DOHH2 (cell line): Measurements from ENCODE around the gene PDE4D.

ENCODE experiments used
- H3F3A ChIP-seq: fragments of 200-600 bp; sonication (generic), shearing (Covaris generic); 2 replicates; pipeline ENCODE4 v1.6.0; 2016; ENCODE audit warnings: antibody characterized with exemption, mild to moderate bottlenecking; ENCODE audit not compliant: control insufficient read depth, insufficient read depth
- H3K27ac ChIP-seq: fragments of 200-600 bp; sonication (generic); 2 replicates; pipeline ENCODE4 v1.5.1; 2014; ENCODE audit warnings: low read depth, mild to moderate bottlenecking, low read length, moderate library complexity
- H3K27me3 ChIP-seq: fragments of 200-600 bp; sonication (generic); 2 replicates; pipeline ENCODE4 v1.6.1; 2014; ENCODE audit warnings: mild to moderate bottlenecking, low read length, mixed read lengths; ENCODE audit not compliant: control insufficient read depth
- H3K36me3 ChIP-seq: fragments of 200-600 bp; sonication (generic); 2 replicates; pipeline ENCODE4 v1.6.1; 2014; ENCODE audit warnings: mild to moderate bottlenecking, low read length, moderate library complexity, mixed read lengths; ENCODE audit not compliant: control insufficient read depth
- H3K4me1 ChIP-seq: fragments of 200-600 bp; sonication (generic); 2 replicates; pipeline ENCODE4 v1.6.1; 2014; ENCODE audit warnings: mild to moderate bottlenecking, low read length, mixed read lengths; ENCODE audit not compliant: control insufficient read depth
- H3K4me2 ChIP-seq: fragments of 200-600 bp; sonication (generic); 2 replicates; pipeline ENCODE4 v1.6.0; 2014; ENCODE audit warnings: mild to moderate bottlenecking, low read length, moderate library complexity
- H3K4me3 ChIP-seq: fragments of 200-600 bp; sonication (generic); 2 replicates; pipeline ENCODE4 v1.5.1; 2014; ENCODE audit warnings: mild to moderate bottlenecking, low read length, mixed read lengths
- H3K79me2 ChIP-seq: fragments of 200-600 bp; sonication (generic); 2 replicates; pipeline ENCODE4 v1.6.1; 2014; ENCODE audit warnings: mild to moderate bottlenecking, low read length, mixed read lengths; ENCODE audit not compliant: control insufficient read depth
- H3K9me2 ChIP-seq: fragments of 200-600 bp; sonication (generic); replicated peaks from 2 replicates; pipeline ENCODE4 v1.6.1; 2014; ENCODE audit warnings: mild to moderate bottlenecking, low read length, mixed read lengths; ENCODE audit not compliant: control insufficient read depth
- H3K9me3 ChIP-seq: fragments of 200-600 bp; sonication (generic); 2 replicates; pipeline ENCODE4 v1.6.1; 2014; ENCODE audit warnings: antibody characterized with exemption, low read length, mixed read lengths; ENCODE audit not compliant: control insufficient read depth, insufficient read depth
- H4K20me1 ChIP-seq: fragments of 200-600 bp; sonication (generic); 2 replicates; pipeline ENCODE4 v1.6.0; 2014; ENCODE audit warnings: low read depth, mild to moderate bottlenecking, antibody characterized with exemption, low read length, moderate library complexity; ENCODE audit not compliant: control insufficient read depth, insufficient read depth
- CTCF ChIP-seq: fragments of 200-600 bp; sonication (generic); IDR thresholded peaks from one replicate; pipeline ENCODE4 v1.5.1; 2014; ENCODE audit warnings: antibody characterized with exemption, mild to moderate bottlenecking, low read depth, low read length; ENCODE audit not compliant: poor library complexity, severe bottlenecking
- EZH2phosphoT487 ChIP-seq: fragments of 200-600 bp; sonication (generic); IDR thresholded peaks from 2 replicates; pipeline ENCODE4 v1.6.1; 2017; ENCODE audit warnings: borderline replicate concordance, mild to moderate bottlenecking, antibody characterized with exemption, low read length, moderate library complexity, mixed read lengths

The PDE4D gene

DNA sequence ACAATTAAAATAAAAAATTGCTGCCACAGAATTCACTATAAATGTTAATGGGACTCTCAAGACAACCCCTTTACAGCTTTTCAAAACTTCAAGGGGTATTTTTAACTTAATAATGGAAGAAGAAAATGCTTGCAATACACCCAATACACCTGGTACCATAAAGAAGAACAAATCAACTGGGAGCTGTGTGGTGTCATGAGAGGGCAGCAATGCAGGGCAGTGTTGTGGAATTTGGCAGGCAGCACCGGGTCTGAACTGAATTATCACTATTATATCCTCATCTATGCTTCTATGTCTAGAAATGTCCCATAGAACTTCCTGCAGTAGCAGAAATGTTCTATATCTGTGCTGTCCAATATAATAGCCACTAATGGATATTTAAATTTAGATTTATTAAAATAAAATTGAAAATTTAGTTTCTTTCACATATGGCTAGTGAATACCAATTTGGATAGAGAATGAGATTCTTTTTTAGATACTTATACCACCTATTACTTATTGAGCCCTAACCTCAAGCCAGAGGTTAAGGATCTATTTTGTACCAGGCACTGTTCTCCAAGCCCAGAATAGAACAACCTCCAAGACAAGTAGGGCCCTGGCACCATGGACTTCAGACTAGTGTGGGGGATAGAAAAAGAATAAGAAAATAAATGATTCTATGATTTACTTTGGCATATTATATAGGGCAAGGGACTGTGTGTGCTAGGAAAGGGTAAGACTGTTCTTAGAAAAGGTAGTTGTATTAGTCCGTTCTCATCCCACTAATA lies 265.3 kb downstream of the PDE4D start:
- Histone ChIP-seq H3K27me3 (0 out of 2 replicates have a peak, but pooled peaks cover 3% of the 10 kb centered on the region), H4K20me1 (no peaks in the 10 kb centered on the region), H3K4me3 (no peak overlapping the region), H3K9me3 (no peaks in the 10 kb centered on the region), H3K4me2 (no peak overlapping the region), H3K79me2 (no peaks in the 10 kb centered on the region), H3K36me3 (no peaks in the 10 kb centered on the region), H3K9me2 (no peaks in the 10 kb centered on the region), H3F3A (no peaks in the 10 kb centered on the region), H3K4me1 (no peaks in the 10 kb centered on the region), H3K27ac (no peak overlapping the region)
- TF ChIP-seq CTCF, result no peak
- TF ChIP-seq EZH2phosphoT487, result no peak

- 0 out of 2 replicates have a peak, but pooled peaks cover 3% of the 10 kb centered on the region for H3K27me3 ChIP-seq
- no peak overlapping the region for H3K4me2 ChIP-seq
- peaks cover 14% of the 10 kb centered on the region for H3K4me1 ChIP-seq
- no peaks in the 10 kb centered on the region for H3F3A ChIP-seq
- TF ChIP-seq CTCF (no peak), EZH2phosphoT487 (no peak)
- H3K79me2 ChIP-seq, result no peaks in the 10 kb centered on the region
- H3K4me3 ChIP-seq, result no peak overlapping the region
- H3K36me3 ChIP-seq, result no peaks in the 10 kb centered on the region
- no peaks in the 10 kb centered on the region for H4K20me1 ChIP-seq
- H3K9me2 ChIP-seq, result no peaks in the 10 kb centered on the region
- H3K27ac ChIP-seq, result no peak overlapping the region
- H3K9me3 ChIP-seq, result no peaks in the 10 kb centered on the region
These were observed 268.6 kb downstream of the PDE4D start for GRCh38 chr5:59624898-59625297.

DNA sequence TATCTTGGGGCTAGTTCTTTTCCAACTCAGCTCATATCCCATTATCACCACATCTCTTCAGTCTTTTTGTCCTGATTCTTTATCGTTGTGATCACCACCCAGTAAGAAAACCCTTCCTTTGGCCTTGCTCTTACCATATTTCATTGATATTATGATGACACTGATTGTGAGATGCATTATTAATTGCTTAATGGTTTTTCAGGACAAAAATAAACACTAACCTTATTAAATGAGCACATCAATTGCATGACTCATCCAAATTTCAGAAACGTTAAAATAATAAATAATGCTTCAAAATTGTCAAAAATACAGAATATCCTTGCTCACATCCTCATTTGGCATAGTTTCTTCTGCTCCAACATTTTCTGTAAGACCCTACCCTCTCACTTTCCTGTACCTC lies 270.7 kb downstream of the PDE4D start:
- Histone ChIP-seq H3K27me3 (0 out of 2 replicates have a peak, but pooled peaks cover 3% of the 10 kb centered on the region), H3F3A (no peaks in the 10 kb centered on the region), H3K4me3 (no peak overlapping the region), H3K4me2 (no peak overlapping the region), H3K79me2 (no peaks in the 10 kb centered on the region), H3K9me3 (no peaks in the 10 kb centered on the region), H3K36me3 (no peaks in the 10 kb centered on the region), H4K20me1 (no peaks in the 10 kb centered on the region), H3K9me2 (no peaks in the 10 kb centered on the region), H3K4me1 (peaks cover 14% of the 10 kb centered on the region), H3K27ac (no peak overlapping the region)
- TF ChIP-seq CTCF (no peak), EZH2phosphoT487 (no peak)
